AG04449 (cell line): ENCODE data around the gene VWF.
"Not testable (repeated sequence)": the region's sequence is repeated elsewhere in the genome, so short reads cannot be mapped to it uniquely, and the experiment has no call there.

Experiments used
- CTCF ChIA-PET: fragments of 350-600 bp; formaldehyde crosslinking; extraction: SDS; loops from one replicate; lab custom pipeline; 2021; ENCODE audit warnings: antibody characterized with exemption; lab: Yijun Ruan, JAX
- POLR2A ChIA-PET: fragments of 400-600, 350-600 bp; formaldehyde crosslinking; extraction: SDS; loops from one replicate; lab custom pipeline; 2020; ENCODE audit warnings: antibody characterized with exemption, inconsistent platforms; lab: Yijun Ruan, JAX
- DNase-seq: peaks from one replicate; pipeline ENCODE4 v3.0.0-alpha.2; 2010; ENCODE audit warnings: low read depth, low spot score
- H3K4me3 ChIP-seq: 2 replicates; pipeline ENCODE4 v1.5.1; 2011; ENCODE audit warnings: low read depth, mild to moderate bottlenecking, control low read depth, low read length
- CTCF ChIP-seq: IDR thresholded peaks from one replicate; pipeline ENCODE4 v1.5.1; 2011; ENCODE audit warnings: mild to moderate bottlenecking, moderate library complexity, low read length, control low read depth, inconsistent platforms; ENCODE audit not compliant: insufficient read depth; ENCODE audit errors: missing control alignments

VWF gene

GRCh38 chr12:6158749-6159148 lies 34.3 kb upstream of the VWF start:
- POLR2A ChIA-PET = no interaction called here

GRCh38 chr12:6158255-6158654 lies 33.8 kb upstream of the VWF start:
- no peak overlapping the region for H3K4me3 ChIP-seq
- no peak for DNase-seq
- POLR2A ChIA-PET = no interaction called here
- no peak for TF ChIP-seq CTCF
- CTCF ChIA-PET = no interaction called here

More at GRCh38 chr12:6158749-6159148, 34.3 kb upstream of the VWF start:
- CTCF ChIA-PET = no interaction called here
- no peak for TF ChIP-seq CTCF
- H3K4me3 ChIP-seq = no peak overlapping the region
- no peak for DNase-seq

- POLR2A ChIA-PET = no interaction called here
- H3K4me3 ChIP-seq = no peak overlapping the region
- TF ChIP-seq CTCF = no peak
- CTCF ChIA-PET = no interaction called here
- DNase-seq = no peak
Measured at GRCh38 chr12:6157482-6157881, 33.0 kb upstream of the VWF start.

- no peak for DNase-seq
- TF ChIP-seq CTCF = no peak
- CTCF ChIA-PET = interaction anchor here (1.1 kb wide), 1 partner anchor 85 kb away, joined by 3 read pairs; no protein-coding TSS in a partner anchor
- H3K4me3 ChIP-seq = no peak overlapping the region
- POLR2A ChIA-PET = no interaction called here
Measured at GRCh38 chr12:6154730-6155459, 30.4 kb upstream of the VWF start.

- DNase-seq, H3K4me3 ChIP-seq, POLR2A ChIA-PET: not testable (repeated sequence)
- CTCF ChIA-PET = interaction anchor here (0.7 kb wide), 1 partner anchor 15 kb away, joined by 3 read pairs; no protein-coding TSS in a partner anchor
Measured at GRCh38 chr12:6148722-6149121, 24.3 kb upstream of the VWF start.

GRCh38 chr12:6148061-6148460 lies 23.6 kb upstream of the VWF start:
- POLR2A ChIA-PET = no interaction called here
- TF ChIP-seq CTCF = no peak
- H3K4me3 ChIP-seq = no peak overlapping the region
- DNase-seq = no peak
- CTCF ChIA-PET = interaction anchor here (0.7 kb wide), 1 partner anchor 15 kb away, joined by 3 read pairs; no protein-coding TSS in a partner anchor

- ChIA-PET POLR2A (no interaction called here), CTCF (no interaction called here)
- no peak for TF ChIP-seq CTCF
- no peak overlapping the region for H3K4me3 ChIP-seq
- DNase-seq = no peak
Measured at GRCh38 chr12:6146951-6147350, 22.5 kb upstream of the VWF start.
